ENCODE measurements around the gene CASK. TPM values are rescaled to one million over a fixed set of nuclear protein-coding genes. Genes with fewer than 3 reads are reported as not detected.

The CASK gene
- total RNA-seq, 6 experiments from 2014 or later: 17.8 to 23.8 (median 20.4) TPM

GRCh38 chrX:41837270-41837944, 85.9 kb downstream of the CASK start:
- TF ChIP-seq CTCF (IDR thresholded peaks at IDR 0.05): no peak
- no peak for TF ChIP-seq POLR2A (IDR thresholded peaks at IDR 0.05)
- WGBS (ENCODE audit: insufficient coverage, low coverage, low lambda C conversion rate, missing lambda C conversion rate): 39% methylated on average over 6 of the region's 6 CpGs
- Histone ChIP-seq H3K36me3 (no peaks in the 10 kb centered on the region), H3K4me3 (no peak overlapping the region), H3K9me3 (no peaks in the 10 kb centered on the region), H3K27me3 (no peaks in the 10 kb centered on the region), H3K4me1 (no peaks in the 10 kb centered on the region), H3K27ac (no peak overlapping the region)
- DNase-seq: no peak
- intact Hi-C loops (cut with DNase I): no loop called here
- no peak for ATAC-seq

GRCh38 chrX:41828826-41829225, 94.5 kb downstream of the CASK start:
- H3K9me3 ChIP-seq: no peaks in the 10 kb centered on the region
- intact Hi-C loops (cut with DNase I): no loop called here
- H3K36me3 ChIP-seq: no peaks in the 10 kb centered on the region
- DNase-seq: no peak
- ATAC-seq: no peak
- H3K4me1 ChIP-seq: no peaks in the 10 kb centered on the region
- no peak overlapping the region for H3K27ac ChIP-seq
- WGBS (ENCODE audit: insufficient coverage, low coverage, low lambda C conversion rate, missing lambda C conversion rate): 71% methylated on average over 1 of the region's 1 CpG
- no peak overlapping the region for H3K4me3 ChIP-seq
- no peaks in the 10 kb centered on the region for H3K27me3 ChIP-seq
- TF ChIP-seq CTCF (IDR thresholded peaks at IDR 0.05): no peak
- no peak for TF ChIP-seq POLR2A (IDR thresholded peaks at IDR 0.05)

- H3K27me3 ChIP-seq: no peaks in the 10 kb centered on the region
- no peaks in the 10 kb centered on the region for H3K36me3 ChIP-seq
- intact Hi-C loops (cut with DNase I): no loop called here
- no peaks in the 10 kb centered on the region for H3K9me3 ChIP-seq
- ATAC-seq (no peak), DNase-seq (no peak)
- H3K4me3 ChIP-seq: no peak overlapping the region
- H3K4me1 ChIP-seq: no peaks in the 10 kb centered on the region
- H3K27ac ChIP-seq: no peak overlapping the region
- TF ChIP-seq POLR2A (IDR thresholded peaks at IDR 0.05) (no peak), CTCF (IDR thresholded peaks at IDR 0.05) (no peak)
Measured at GRCh38 chrX:41827886-41828285, 95.5 kb downstream of the CASK start.

GRCh38 chrX:41825796-41826195, 97.6 kb downstream of the CASK start:
- H3K36me3 ChIP-seq: no peaks in the 10 kb centered on the region
- no peaks in the 10 kb centered on the region for H3K27me3 ChIP-seq
- TF ChIP-seq CTCF (IDR thresholded peaks at IDR 0.05) (no peak), POLR2A (IDR thresholded peaks at IDR 0.05) (no peak)
- H3K9me3 ChIP-seq: no peaks in the 10 kb centered on the region
- ATAC-seq: no peak
- 51% methylated on average over 2 of the region's 2 CpGs for WGBS (ENCODE audit: insufficient coverage, low coverage, low lambda C conversion rate, missing lambda C conversion rate)
- no peak for DNase-seq
- intact Hi-C loops (cut with DNase I): no loop called here
- H3K4me3 ChIP-seq: no peak overlapping the region
- H3K4me1 ChIP-seq: no peaks in the 10 kb centered on the region
- H3K27ac ChIP-seq: no peak overlapping the region

GRCh38 chrX:41824551-41824950, 98.8 kb downstream of the CASK start:
- TF ChIP-seq CTCF (IDR thresholded peaks at IDR 0.05) (no peak), POLR2A (IDR thresholded peaks at IDR 0.05) (no peak)
- WGBS (ENCODE audit: insufficient coverage, low coverage, low lambda C conversion rate, missing lambda C conversion rate): 70% methylated on average over 2 of the region's 3 CpGs
- H3K4me3 ChIP-seq: no peak overlapping the region
- H3K27me3 ChIP-seq: no peaks in the 10 kb centered on the region
- DNase-seq: no peak
- H3K27ac ChIP-seq: no peak overlapping the region
- no peaks in the 10 kb centered on the region for H3K36me3 ChIP-seq
- no peaks in the 10 kb centered on the region for H3K9me3 ChIP-seq
- ATAC-seq: no peak
- intact Hi-C loops (cut with DNase I): no loop called here
- no peaks in the 10 kb centered on the region for H3K4me1 ChIP-seq

All from right lobe of liver (tissue), 6 donors.